ENCODE results near the gene DHX57.

- no peak for TF ChIP-seq POLR2A (IDR thresholded peaks at IDR 0.05; ENCODE audit: low read depth, low read length)
- TF ChIP-seq TAF1 (IDR thresholded peaks at IDR 0.05; ENCODE audit: borderline replicate concordance, low read depth, low read length): no peak
- TF ChIP-seq POLR2AphosphoS5 (IDR thresholded peaks at IDR 0.05; ENCODE audit: low read depth, low read length): no peak
Measured at GRCh38 chr2:38789691-38790090, 86.0 kb downstream of the DHX57 start.
